HCEC 1CT (cell line): Measurements from ENCODE around the gene LAMA3.

ENCODE experiments used
- DNase-seq: peaks from one replicate; pipeline ENCODE4 v3.0.0-alpha.2; 2017

The LAMA3 gene

GRCh38 chr18:23793985-23794867 lies 105.0 kb downstream of the LAMA3 start:
- no peak for DNase-seq

- DNase-seq = no peak
These were observed 109.0 kb downstream of the LAMA3 start for GRCh38 chr18:23798249-23798648.

GRCh38 chr18:23798824-23799223 lies 109.6 kb downstream of the LAMA3 start:
- DNase-seq = no peak

- no peak for DNase-seq
These were observed 110.3 kb downstream of the LAMA3 start for GRCh38 chr18:23799540-23799939.

- no peak for DNase-seq
These were observed 111.6 kb downstream of the LAMA3 start for GRCh38 chr18:23800902-23801301.

GRCh38 chr18:23802817-23803216 lies 113.6 kb downstream of the LAMA3 start:
- no peak for DNase-seq

- DNase-seq = no peak
These were observed 114.5 kb downstream of the LAMA3 start for GRCh38 chr18:23803755-23804154.

- DNase-seq = peak; percentile 6
These were observed 116.6 kb downstream of the LAMA3 start for GRCh38 chr18:23805898-23806297.

- no peak for DNase-seq
These were observed 120.2 kb downstream of the LAMA3 start for GRCh38 chr18:23809415-23809814.

- DNase-seq = no peak
These were observed 121.1 kb downstream of the LAMA3 start for GRCh38 chr18:23810396-23810795.

GRCh38 chr18:23811176-23811575 lies 121.9 kb downstream of the LAMA3 start:
- no peak for DNase-seq

- DNase-seq = peak; percentile 30
These were observed 123.5 kb downstream of the LAMA3 start for GRCh38 chr18:23812546-23813440.

GRCh38 chr18:23814991-23815614 lies 125.8 kb downstream of the LAMA3 start:
- DNase-seq = no peak

- DNase-seq = no peak
These were observed 126.8 kb downstream of the LAMA3 start for GRCh38 chr18:23816021-23816420.

- DNase-seq = no peak
These were observed 127.5 kb downstream of the LAMA3 start for GRCh38 chr18:23816740-23817139.

- no peak for DNase-seq
These were observed 129.7 kb downstream of the LAMA3 start for GRCh38 chr18:23819001-23819400.

GRCh38 chr18:23822590-23823385 lies 133.5 kb downstream of the LAMA3 start:
- no peak for DNase-seq

- no peak for DNase-seq
These were observed 135.0 kb downstream of the LAMA3 start for GRCh38 chr18:23824240-23824639.

GRCh38 chr18:23824669-23825068 lies 135.4 kb downstream of the LAMA3 start:
- DNase-seq = peak; percentile 23

GRCh38 chr18:23825496-23825895 lies 136.2 kb downstream of the LAMA3 start:
- peak; percentile 13 for DNase-seq

- peak; percentile 35 for DNase-seq
These were observed 136.7 kb downstream of the LAMA3 start for GRCh38 chr18:23825978-23826405.

- DNase-seq = no peak
These were observed 137.8 kb downstream of the LAMA3 start for GRCh38 chr18:23826850-23827620.
